GM20000 (cell line): Measurements from ENCODE around the gene RBSN.

Experiments used
- DNase-seq: peaks from one replicate; pipeline ENCODE4 v3.0.0; 2012; ENCODE audit warnings: low spot score
- CTCF ChIP-seq: IDR thresholded peaks from 2 replicates; pipeline ENCODE4 v1.5.1; 2012; ENCODE audit warnings: mild to moderate bottlenecking, control low read depth; ENCODE audit errors: extremely low read depth, missing control alignments

Gene RBSN

GRCh38 chr3:15096046-15096445, 2.9 kb downstream of the RBSN start:
- no peak for TF ChIP-seq CTCF
- no peak for DNase-seq

GRCh38 chr3:15094187-15094875, 4.6 kb downstream of the RBSN start:
- no peak for DNase-seq
- TF ChIP-seq CTCF = no peak

- no peak for TF ChIP-seq CTCF
- DNase-seq = no peak
Observed at GRCh38 chr3:15092686-15093085, 6.3 kb downstream of the RBSN start.

- TF ChIP-seq CTCF = no peak
- DNase-seq = no peak
Observed at GRCh38 chr3:15091575-15091974, 7.4 kb downstream of the RBSN start.

GRCh38 chr3:15089201-15089600, 9.7 kb downstream of the RBSN start:
- TF ChIP-seq CTCF = no peak
- no peak for DNase-seq

- no peak for DNase-seq
- no peak for TF ChIP-seq CTCF
Observed at GRCh38 chr3:15086699-15087098, 12.2 kb downstream of the RBSN start.

GRCh38 chr3:15086263-15086662, 12.7 kb downstream of the RBSN start:
- no peak for DNase-seq
- no peak for TF ChIP-seq CTCF
